ENCODE measurements around the gene LYL1.
A peak's percentile ranks its signal among the peaks of the same experiment; 100 is the strongest.

The LYL1 gene

GRCh38 chr19:13089139-13089856 lies 13.4 kb downstream of the LYL1 start:
- no peak for DNase-seq (ENCODE audit: extremely low read depth, insufficient read length)
- Histone ChIP-seq H3K36me3 (ENCODE audit: control insufficient read depth, insufficient read depth, low read length) (no peaks in the 10 kb centered on the region), H3K27me3 (replicated peaks; ENCODE audit: control insufficient read depth, insufficient read depth, low read length) (no peaks in the 10 kb centered on the region; the same call in 1 of the 2 replicates), H3K4me3 (replicated peaks; ENCODE audit: low read depth, low read length) (no peak overlapping the region)
- TF ChIP-seq, protein P1, sequence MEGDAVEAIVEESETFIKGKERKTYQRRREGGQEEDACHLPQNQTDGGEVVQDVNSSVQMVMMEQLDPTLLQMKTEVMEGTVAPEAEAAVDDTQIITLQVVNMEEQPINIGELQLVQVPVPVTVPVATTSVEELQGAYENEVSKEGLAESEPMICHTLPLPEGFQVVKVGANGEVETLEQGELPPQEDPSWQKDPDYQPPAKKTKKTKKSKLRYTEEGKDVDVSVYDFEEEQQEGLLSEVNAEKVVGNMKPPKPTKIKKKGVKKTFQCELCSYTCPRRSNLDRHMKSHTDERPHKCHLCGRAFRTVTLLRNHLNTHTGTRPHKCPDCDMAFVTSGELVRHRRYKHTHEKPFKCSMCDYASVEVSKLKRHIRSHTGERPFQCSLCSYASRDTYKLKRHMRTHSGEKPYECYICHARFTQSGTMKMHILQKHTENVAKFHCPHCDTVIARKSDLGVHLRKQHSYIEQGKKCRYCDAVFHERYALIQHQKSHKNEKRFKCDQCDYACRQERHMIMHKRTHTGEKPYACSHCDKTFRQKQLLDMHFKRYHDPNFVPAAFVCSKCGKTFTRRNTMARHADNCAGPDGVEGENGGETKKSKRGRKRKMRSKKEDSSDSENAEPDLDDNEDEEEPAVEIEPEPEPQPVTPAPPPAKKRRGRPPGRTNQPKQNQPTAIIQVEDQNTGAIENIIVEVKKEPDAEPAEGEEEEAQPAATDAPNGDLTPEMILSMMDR (IDR thresholded peaks at IDR 0.05; ENCODE audit: insufficient read depth, low read length, poor library complexity, severe bottlenecking) = peak; percentile 58

- no peak for DNase-seq (ENCODE audit: extremely low read depth, insufficient read length)
- Histone ChIP-seq H3K36me3 (ENCODE audit: control insufficient read depth, insufficient read depth, low read length) (no peaks in the 10 kb centered on the region), H3K27me3 (replicated peaks; ENCODE audit: control insufficient read depth, insufficient read depth, low read length) (peaks cover 1% of the 10 kb centered on the region; the same call in 1 of the 2 replicates), H3K4me3 (replicated peaks; ENCODE audit: low read depth, low read length) (no peak overlapping the region)
- TF ChIP-seq, protein P1 (IDR thresholded peaks at IDR 0.05; ENCODE audit: insufficient read depth, low read length, poor library complexity, severe bottlenecking) = no peak
Measured at GRCh38 chr19:13087795-13088537, 14.7 kb downstream of the LYL1 start.

GRCh38 chr19:13087295-13087694 lies 15.4 kb downstream of the LYL1 start:
- DNase-seq (ENCODE audit: extremely low read depth, insufficient read length) = no peak
- Histone ChIP-seq H3K27me3 (replicated peaks; ENCODE audit: control insufficient read depth, insufficient read depth, low read length) (peaks cover 3% of the 10 kb centered on the region; the same call in 1 of the 2 replicates), H3K36me3 (ENCODE audit: control insufficient read depth, insufficient read depth, low read length) (no peaks in the 10 kb centered on the region), H3K4me3 (replicated peaks; ENCODE audit: low read depth, low read length) (no peak overlapping the region)
- TF ChIP-seq, protein P1 (IDR thresholded peaks at IDR 0.05; ENCODE audit: insufficient read depth, low read length, poor library complexity, severe bottlenecking) = no peak

DNA sequence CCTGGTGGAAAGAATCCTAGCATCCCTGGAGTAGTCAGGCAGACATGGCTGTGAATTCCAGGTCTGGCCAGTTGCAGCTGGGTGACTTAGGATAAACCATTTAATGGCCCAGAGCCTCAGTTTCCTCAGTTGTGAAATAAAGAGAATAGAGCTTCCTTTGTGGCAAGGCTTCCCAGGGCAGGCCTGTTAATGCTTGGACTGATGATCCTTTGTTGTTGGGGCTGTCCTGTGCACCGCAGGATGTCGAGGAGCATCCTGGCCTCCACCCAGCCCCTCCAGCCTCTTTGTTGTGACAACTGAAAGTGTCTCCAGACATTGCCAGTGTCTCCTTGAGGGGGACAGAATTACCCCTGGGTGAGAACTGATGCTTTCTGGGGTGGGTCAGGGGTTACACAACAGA lies 16.3 kb downstream of the LYL1 start:
- TF ChIP-seq, protein P1 (IDR thresholded peaks at IDR 0.05; ENCODE audit: insufficient read depth, low read length, poor library complexity, severe bottlenecking) = no peak
- 0 out of 2 replicates have a peak, but pooled peaks cover 3% of the 10 kb centered on the region for H3K27me3 ChIP-seq (replicated peaks; ENCODE audit: control insufficient read depth, insufficient read depth, low read length)
- H3K36me3 ChIP-seq (ENCODE audit: control insufficient read depth, insufficient read depth, low read length) = no peaks in the 10 kb centered on the region

GRCh38 chr19:13085666-13086065 lies 17.0 kb downstream of the LYL1 start:
- no peak for DNase-seq (ENCODE audit: extremely low read depth, insufficient read length)
- TF ChIP-seq, protein P1 (IDR thresholded peaks at IDR 0.05; ENCODE audit: insufficient read depth, low read length, poor library complexity, severe bottlenecking) = no peak
- H3K36me3 ChIP-seq (ENCODE audit: control insufficient read depth, insufficient read depth, low read length) = no peaks in the 10 kb centered on the region
- H3K27me3 ChIP-seq (replicated peaks; ENCODE audit: control insufficient read depth, insufficient read depth, low read length) = 0 out of 2 replicates have a peak, but pooled peaks cover 3% of the 10 kb centered on the region
- no peak overlapping the region for H3K4me3 ChIP-seq (replicated peaks; ENCODE audit: low read depth, low read length)

More for the DNA sequence above, 16.3 kb downstream of the LYL1 start:
- no peak for DNase-seq (ENCODE audit: extremely low read depth, insufficient read length)
- H3K4me3 ChIP-seq (replicated peaks; ENCODE audit: low read depth, low read length) = no peak overlapping the region

All from GM06990 (cell line).